ENCODE measurements around the gene DHRS7B. TPM values are rescaled to one million over a fixed set of nuclear protein-coding genes. Genes with fewer than 3 reads are reported as not detected.

The DHRS7B gene
- total and polyA plus RNA-seq, 2 of the 13 experiments (the other 11 are each of a cell fraction or from before 2014, with no cell fraction given) = 20.0 to 35.8 TPM

DNA sequence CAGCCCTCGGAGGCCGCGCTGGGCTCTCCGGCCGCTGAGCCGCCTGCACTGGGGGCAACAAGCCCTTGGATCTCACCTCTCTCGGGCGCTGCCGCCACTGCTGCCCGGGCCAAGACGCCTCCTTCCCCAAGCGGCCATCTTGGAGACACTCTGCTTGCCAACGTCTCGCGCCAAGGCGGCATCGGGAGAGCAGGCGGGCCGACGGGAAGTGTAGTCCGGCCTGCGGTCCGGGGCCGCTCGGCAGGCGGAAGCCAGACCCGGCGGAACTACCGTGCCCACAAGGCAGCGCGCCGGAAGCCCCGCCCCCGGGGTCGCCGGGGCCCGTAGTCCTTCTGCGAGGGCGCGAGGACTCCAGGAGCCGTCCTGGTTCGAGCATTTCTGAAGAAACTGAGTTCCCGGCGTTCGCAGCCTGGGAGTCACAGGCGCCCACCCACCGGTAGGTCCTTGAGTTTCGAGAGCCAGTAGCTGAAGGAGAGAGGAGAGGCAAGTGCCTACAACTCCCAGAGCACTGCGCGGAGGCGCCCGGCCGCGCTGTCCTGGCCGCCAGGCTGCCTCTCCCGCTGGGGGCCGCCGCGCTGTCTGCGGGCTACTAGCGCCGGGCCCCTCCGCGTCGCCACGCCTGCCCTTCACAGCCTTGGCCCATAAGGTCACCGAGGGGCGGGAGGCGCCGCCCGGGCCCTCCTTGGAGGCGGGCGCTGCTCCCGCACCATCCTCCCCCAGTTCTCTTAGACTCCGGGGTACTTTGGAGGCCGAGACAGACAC lies 87.4 kb downstream of the DHRS7B start, which contains the start of gene TMEM11 (continued):
- TF ChIP-seq, protein P1, sequence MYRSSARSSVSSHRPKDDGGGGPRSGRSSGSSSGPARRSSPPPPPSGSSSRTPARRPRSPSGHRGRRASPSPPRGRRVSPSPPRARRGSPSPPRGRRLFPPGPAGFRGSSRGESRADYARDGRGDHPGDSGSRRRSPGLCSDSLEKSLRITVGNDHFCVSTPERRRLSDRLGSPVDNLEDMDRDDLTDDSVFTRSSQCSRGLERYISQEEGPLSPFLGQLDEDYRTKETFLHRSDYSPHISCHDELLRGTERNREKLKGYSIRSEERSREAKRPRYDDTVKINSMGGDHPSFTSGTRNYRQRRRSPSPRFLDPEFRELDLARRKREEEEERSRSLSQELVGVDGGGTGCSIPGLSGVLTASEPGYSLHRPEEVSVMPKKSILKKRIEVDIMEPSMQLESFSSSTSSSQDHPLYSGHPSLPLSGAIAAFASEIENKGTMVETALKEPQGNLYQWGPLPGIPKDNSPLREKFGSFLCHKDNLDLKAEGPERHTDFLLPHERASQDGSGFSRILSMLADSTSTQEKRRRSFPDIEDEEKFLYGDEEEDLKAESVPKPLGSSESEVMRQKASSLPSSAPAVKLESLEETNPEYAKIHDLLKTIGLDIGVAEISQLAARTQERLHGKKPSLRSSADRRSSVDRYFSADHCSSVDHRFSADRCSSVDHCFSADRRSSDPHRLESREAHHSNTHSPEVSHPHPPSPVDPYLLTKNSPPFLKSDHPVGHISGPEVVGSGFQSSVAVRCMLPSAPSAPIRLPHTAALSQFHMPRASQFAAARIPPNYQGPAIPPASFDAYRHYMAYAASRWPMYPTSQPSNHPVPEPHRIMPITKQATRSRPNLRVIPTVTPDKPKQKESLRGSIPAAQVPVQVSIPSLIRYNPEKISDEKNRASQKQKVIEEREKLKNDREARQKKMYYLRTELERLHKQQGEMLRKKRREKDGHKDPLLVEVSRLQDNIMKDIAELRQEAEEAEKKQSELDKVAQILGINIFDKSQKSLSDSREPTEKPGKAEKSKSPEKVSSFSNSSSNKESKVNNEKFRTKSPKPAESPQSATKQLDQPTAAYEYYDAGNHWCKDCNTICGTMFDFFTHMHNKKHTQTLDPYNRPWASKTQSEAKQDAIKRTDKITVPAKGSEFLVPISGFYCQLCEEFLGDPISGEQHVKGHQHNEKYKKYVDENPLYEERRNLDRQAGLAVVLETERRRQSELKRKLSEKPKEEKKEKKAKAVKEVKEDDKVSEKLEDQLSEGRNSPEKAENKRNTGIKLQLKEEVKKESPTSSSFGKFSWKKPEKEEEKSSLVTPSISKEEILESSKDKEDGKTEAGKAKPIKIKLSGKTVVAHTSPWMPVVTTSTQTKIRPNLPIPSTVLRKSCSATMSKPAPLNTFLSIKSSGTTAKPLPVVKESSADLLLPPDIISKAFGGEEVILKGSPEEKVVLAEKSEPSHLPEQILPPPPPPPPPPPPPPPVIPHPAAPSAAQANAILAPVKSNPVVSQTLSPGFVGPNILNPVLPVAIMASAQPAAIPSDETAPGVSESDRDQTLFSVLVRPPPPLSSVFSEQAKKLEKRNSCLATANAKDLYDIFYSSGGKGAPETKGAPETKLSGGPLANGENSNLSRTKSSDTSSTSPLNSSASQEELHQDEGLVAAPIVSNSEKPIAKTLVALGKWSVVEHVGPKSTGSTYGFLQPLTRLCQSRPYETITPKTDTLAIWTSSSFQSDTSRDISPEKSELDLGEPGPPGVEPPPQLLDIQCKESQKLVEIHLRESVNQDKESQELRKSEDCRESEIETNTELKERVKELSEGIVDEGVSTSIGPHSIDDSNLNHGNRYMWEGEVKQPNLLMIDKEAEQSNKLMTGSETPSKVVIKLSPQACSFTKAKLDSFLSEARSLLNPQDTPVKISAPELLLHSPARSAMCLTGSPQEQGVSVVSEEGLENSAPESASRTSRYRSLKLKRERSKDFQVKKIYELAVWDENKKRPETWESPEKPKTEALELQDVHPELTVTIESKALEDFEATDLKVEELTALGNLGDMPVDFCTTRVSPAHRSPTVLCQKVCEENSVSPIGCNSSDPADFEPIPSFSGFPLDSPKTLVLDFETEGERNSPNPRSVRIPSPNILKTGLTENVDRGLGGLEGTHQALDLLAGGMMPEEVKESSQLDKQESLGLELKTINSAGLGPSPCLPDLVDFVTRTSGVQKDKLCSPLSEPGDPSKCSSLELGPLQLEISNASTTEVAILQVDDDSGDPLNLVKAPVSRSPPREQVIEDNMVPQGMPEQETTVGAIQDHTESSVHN (CRISPR knock-in tag; IDR thresholded peaks at IDR 0.05) = peak; percentile 68; the same call in 1 of the 2 replicates
- TF ChIP-seq, protein P2, sequence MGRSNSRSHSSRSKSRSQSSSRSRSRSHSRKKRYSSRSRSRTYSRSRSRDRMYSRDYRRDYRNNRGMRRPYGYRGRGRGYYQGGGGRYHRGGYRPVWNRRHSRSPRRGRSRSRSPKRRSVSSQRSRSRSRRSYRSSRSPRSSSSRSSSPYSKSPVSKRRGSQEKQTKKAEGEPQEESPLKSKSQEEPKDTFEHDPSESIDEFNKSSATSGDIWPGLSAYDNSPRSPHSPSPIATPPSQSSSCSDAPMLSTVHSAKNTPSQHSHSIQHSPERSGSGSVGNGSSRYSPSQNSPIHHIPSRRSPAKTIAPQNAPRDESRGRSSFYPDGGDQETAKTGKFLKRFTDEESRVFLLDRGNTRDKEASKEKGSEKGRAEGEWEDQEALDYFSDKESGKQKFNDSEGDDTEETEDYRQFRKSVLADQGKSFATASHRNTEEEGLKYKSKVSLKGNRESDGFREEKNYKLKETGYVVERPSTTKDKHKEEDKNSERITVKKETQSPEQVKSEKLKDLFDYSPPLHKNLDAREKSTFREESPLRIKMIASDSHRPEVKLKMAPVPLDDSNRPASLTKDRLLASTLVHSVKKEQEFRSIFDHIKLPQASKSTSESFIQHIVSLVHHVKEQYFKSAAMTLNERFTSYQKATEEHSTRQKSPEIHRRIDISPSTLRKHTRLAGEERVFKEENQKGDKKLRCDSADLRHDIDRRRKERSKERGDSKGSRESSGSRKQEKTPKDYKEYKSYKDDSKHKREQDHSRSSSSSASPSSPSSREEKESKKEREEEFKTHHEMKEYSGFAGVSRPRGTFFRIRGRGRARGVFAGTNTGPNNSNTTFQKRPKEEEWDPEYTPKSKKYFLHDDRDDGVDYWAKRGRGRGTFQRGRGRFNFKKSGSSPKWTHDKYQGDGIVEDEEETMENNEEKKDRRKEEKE (IDR thresholded peaks at IDR 0.05) = no peak
- TF ChIP-seq TCF7L2 (IDR thresholded peaks at IDR 0.05; ENCODE audit: low read depth, low read length) (no peak), YEATS4 (CRISPR knock-in tag; IDR thresholded peaks at IDR 0.05; ENCODE audit: borderline replicate concordance) (peak; percentile 71), HNRNPH1 (optimal IDR thresholded peaks at IDR 0.05; ENCODE audit: low read depth, low read length) (no peak), ZNF121 (CRISPR knock-in tag; IDR thresholded peaks at IDR 0.05) (peak; percentile 83), ZSCAN31 (CRISPR knock-in tag; IDR thresholded peaks at IDR 0.05; ENCODE audit: low read depth) (no peak; the same call in 1 of the 2 replicates), ZFY (CRISPR knock-in tag; IDR thresholded peaks at IDR 0.05) (peak; percentile 83), KLF12 (CRISPR knock-in tag; IDR thresholded peaks at IDR 0.05; ENCODE audit: borderline replicate concordance) (no peak)
- TF ChIP-seq, protein P3, sequence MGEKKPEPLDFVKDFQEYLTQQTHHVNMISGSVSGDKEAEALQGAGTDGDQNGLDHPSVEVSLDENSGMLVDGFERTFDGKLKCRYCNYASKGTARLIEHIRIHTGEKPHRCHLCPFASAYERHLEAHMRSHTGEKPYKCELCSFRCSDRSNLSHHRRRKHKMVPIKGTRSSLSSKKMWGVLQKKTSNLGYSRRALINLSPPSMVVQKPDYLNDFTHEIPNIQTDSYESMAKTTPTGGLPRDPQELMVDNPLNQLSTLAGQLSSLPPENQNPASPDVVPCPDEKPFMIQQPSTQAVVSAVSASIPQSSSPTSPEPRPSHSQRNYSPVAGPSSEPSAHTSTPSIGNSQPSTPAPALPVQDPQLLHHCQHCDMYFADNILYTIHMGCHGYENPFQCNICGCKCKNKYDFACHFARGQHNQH (CRISPR knock-in tag; IDR thresholded peaks at IDR 0.05) = 0 out of 2 replicates have a peak, but pooled peaks have one; percentile 2
- TF ChIP-seq, protein P4, sequence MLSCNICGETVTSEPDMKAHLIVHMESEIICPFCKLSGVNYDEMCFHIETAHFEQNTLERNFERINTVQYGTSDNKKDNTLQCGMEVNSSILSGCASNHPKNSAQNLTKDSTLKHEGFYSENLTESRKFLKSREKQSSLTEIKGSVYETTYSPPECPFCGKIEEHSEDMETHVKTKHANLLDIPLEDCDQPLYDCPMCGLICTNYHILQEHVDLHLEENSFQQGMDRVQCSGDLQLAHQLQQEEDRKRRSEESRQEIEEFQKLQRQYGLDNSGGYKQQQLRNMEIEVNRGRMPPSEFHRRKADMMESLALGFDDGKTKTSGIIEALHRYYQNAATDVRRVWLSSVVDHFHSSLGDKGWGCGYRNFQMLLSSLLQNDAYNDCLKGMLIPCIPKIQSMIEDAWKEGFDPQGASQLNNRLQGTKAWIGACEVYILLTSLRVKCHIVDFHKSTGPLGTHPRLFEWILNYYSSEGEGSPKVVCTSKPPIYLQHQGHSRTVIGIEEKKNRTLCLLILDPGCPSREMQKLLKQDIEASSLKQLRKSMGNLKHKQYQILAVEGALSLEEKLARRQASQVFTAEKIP (CRISPR knock-in tag; IDR thresholded peaks at IDR 0.05; ENCODE audit: borderline replicate concordance) = no peak
- TF ChIP-seq, protein P5, sequence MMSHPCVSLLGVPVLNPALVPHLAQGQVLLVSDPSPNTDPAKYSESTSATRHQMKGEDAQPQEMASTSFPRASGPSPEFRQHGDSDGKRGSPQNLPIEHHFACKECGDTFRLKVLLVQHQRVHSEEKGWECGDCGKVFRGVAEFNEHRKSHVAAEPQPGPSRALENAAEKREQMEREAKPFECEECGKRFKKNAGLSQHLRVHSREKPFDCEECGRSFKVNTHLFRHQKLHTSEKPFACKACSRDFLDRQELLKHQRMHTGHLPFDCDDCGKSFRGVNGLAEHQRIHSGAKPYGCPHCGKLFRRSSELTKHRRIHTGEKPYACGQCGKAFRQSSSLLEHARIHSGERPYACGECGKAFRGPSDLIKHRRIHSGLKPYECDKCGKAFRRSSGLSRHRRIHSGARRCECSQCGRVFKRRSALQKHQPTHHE (CRISPR knock-in tag; IDR thresholded peaks at IDR 0.05; ENCODE audit: borderline replicate concordance) = 0 out of 2 replicates have a peak, but pooled peaks have one; percentile 29
